ENCODE results near the gene RBM24. TPM values are rescaled to one million over a fixed set of nuclear protein-coding genes. Genes with fewer than 3 reads are reported as not detected.
A peak's percentile ranks its signal among the peaks of the same experiment; 100 is the strongest.

RBM24 gene
- total RNA-seq, 4 donors from 2014 or later: 2.0 to 9.8 (median 3.8) TPM

DNA sequence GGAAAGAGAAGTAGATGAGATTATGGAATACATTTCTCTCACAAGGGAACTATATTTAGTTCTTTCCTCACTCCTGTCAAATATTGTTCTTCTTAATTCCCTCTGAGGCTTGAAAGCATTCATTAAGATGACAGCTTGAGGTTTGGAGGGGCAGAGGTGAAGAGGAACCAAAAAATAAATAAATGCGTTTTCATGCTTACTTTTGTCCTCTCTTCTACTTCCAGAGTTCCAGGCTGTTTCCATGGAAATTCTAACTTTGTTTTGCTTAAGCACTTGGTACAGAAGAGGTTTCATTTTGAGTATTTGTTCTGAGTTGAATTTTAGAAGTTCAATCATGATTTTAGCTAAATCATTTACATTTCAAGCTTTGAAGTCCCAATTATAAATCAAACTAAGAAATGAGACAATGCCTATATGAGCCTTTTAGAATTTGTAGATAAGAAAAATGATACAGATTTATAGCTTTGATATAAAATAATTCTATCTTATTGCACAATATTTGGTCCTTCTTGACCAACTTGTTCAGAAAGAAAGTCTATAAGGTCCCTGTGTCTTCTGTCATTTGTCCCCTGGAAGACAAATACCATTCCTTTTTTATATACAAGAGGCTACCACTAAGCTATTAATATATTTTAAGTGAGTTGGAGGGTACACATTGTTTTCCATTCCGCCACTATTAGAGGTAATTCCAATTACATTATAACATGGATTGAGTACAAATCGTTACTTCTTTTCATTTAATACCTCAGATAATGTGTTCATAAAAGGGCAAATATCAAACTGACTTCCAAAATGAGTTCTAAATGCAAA is 16.3 kb downstream of the RBM24 start:
- no peaks in the 10 kb centered on the region for H3K27me3 ChIP-seq
- no peaks in the 10 kb centered on the region for H3K36me3 ChIP-seq
- TF ChIP-seq, protein P1, sequence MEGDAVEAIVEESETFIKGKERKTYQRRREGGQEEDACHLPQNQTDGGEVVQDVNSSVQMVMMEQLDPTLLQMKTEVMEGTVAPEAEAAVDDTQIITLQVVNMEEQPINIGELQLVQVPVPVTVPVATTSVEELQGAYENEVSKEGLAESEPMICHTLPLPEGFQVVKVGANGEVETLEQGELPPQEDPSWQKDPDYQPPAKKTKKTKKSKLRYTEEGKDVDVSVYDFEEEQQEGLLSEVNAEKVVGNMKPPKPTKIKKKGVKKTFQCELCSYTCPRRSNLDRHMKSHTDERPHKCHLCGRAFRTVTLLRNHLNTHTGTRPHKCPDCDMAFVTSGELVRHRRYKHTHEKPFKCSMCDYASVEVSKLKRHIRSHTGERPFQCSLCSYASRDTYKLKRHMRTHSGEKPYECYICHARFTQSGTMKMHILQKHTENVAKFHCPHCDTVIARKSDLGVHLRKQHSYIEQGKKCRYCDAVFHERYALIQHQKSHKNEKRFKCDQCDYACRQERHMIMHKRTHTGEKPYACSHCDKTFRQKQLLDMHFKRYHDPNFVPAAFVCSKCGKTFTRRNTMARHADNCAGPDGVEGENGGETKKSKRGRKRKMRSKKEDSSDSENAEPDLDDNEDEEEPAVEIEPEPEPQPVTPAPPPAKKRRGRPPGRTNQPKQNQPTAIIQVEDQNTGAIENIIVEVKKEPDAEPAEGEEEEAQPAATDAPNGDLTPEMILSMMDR (IDR thresholded peaks at IDR 0.05): no peak
- TF ChIP-seq EP300 (IDR thresholded peaks at IDR 0.05) (no peak), POLR2A (IDR thresholded peaks at IDR 0.05) (no peak)
- no peak overlapping the region for H3K4me3 ChIP-seq
- H3K4me1 ChIP-seq: peaks cover 0 to 5% (median 0%) of the 10 kb centered on the region in 4 donors
- peak overlapping the region in 2 of 4 donors; percentile 2 to 36 for H3K27ac ChIP-seq
- DNase-seq (ENCODE audit: low spot score in 2 of 2): no peak
- no peaks in the 10 kb centered on the region for H3K9me3 ChIP-seq
- WGBS, 2 donors: 65 to 67% methylated on average over 3 of the region's 3 CpGs

DNA sequence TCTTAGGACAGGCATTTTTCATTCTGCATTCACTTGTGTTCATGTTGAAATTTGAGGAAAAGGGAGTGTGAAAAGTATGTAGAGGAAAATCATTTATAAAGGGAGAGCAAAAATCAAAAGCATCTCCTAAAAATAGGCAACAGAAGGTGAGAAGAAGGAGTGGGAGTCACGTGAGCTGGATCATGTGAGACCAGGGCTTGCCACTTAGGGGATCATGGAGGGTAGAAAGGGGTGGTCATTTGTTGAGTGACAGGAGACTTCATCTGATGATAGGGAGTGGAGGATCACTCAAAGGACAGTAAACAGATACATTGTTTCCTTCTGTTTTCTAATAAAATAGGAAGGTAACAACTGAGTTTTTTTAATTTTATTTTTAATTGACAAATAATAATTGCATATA is 17.1 kb downstream of the RBM24 start:
- Histone ChIP-seq H3K4me1 (peaks cover 0 to 5% (median 0%) of the 10 kb centered on the region in 4 donors), H3K36me3 (no peaks in the 10 kb centered on the region)

DNA sequence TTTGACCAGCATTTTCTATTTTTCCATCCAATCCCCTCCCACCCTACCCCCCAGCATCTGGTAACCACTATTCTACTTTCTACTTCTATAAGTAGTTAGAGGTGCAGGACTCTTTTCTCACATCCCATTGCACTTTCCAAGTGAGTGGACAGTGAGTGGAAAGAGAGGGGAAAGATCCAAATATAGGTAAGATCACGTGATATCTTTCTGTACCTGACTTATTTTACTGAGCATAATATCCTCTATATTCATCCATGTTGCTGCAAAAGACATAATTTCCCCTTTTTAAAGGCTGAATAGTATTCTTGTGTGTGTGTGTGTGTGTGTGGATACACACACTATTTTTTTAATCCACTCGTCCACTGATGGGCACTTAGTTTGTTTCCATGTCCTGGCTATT is 18.1 kb downstream of the RBM24 start:
- no peak for DNase-seq (ENCODE audit: low spot score in 2 of 2)
- Histone ChIP-seq H3K4me1 (peaks cover 0 to 5% (median 0%) of the 10 kb centered on the region in 4 donors), H3K4me3 (no peak overlapping the region), H3K9me3 (no peaks in the 10 kb centered on the region), H3K36me3 (no peaks in the 10 kb centered on the region), H3K27ac (no peak overlapping the region), H3K27me3 (no peaks in the 10 kb centered on the region)
- TF ChIP-seq, protein P1 (IDR thresholded peaks at IDR 0.05): no peak
- TF ChIP-seq POLR2A (IDR thresholded peaks at IDR 0.05): no peak
- TF ChIP-seq EP300 (IDR thresholded peaks at IDR 0.05): no peak
- 89 to 90% methylated on average over 2 of the region's 2 CpGs for WGBS, 2 donors

More for the DNA sequence above, 17.1 kb downstream of the RBM24 start:
- TF ChIP-seq, protein P1 (IDR thresholded peaks at IDR 0.05): no peak
- TF ChIP-seq POLR2A (IDR thresholded peaks at IDR 0.05) (no peak), EP300 (IDR thresholded peaks at IDR 0.05) (no peak)
- H3K4me3 ChIP-seq: no peak overlapping the region
- no peak for DNase-seq (ENCODE audit: low spot score in 2 of 2)
- WGBS, 2 donors: 71 to 86% methylated on average over 1 of the region's 1 CpG
- no peaks in the 10 kb centered on the region for H3K9me3 ChIP-seq
- H3K27ac ChIP-seq: no peak overlapping the region
- H3K27me3 ChIP-seq: no peaks in the 10 kb centered on the region

DNA sequence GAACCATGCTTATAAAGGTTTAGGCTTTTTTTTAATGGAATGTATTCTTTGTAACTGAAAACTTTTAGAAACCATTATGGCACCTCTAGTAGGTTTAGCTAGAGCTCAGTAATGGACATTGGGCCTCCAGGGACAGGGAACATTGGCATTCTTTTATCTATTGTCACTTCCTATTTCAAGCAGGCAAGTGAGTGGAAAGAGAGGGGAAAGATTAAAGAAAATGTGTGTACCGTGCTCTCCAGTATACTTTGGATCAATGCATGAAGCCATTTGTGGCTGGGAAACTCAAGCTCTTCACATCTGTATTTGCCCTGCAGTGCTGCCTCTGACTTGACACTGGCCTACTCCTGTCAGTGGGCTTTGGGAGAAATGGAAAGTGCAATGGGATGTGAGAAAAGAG is 18.6 kb downstream of the RBM24 start:
- H3K9me3 ChIP-seq: no peaks in the 10 kb centered on the region
- peaks cover 0 to 5% (median 0%) of the 10 kb centered on the region in 4 donors for H3K4me1 ChIP-seq
- 75 to 92% methylated on average over 1 of the region's 1 CpG for WGBS, 2 donors
- H3K4me3 ChIP-seq: no peak overlapping the region
- no peaks in the 10 kb centered on the region for H3K27me3 ChIP-seq
- H3K27ac ChIP-seq: no peak overlapping the region
- no peak for DNase-seq (ENCODE audit: low spot score in 2 of 2)
- TF ChIP-seq EP300 (IDR thresholded peaks at IDR 0.05) (no peak), POLR2A (IDR thresholded peaks at IDR 0.05) (no peak)
- TF ChIP-seq, protein P1 (IDR thresholded peaks at IDR 0.05): no peak
- no peaks in the 10 kb centered on the region for H3K36me3 ChIP-seq

DNA sequence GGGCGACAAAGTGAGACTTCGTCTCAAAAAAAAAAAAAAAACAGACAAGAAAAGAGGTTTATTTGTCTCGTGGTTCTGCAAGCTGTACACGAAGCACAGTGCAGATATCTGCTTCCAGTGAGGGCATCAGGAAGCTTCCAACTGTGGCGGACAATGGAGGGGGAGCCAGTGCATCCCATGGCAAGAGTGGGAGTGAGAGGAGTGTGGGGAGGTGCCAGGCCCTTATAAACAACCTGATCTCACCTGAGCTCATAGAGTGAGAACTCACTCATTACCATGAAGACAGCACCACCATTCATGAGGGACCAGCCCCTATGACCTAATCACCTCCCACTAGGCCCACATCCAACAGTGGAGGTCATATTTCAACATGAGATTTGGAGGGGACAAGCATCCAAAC is 19.5 kb downstream of the RBM24 start:
- H3K27ac ChIP-seq: no peak overlapping the region
- H3K4me1 ChIP-seq: peaks cover 0 to 5% (median 0%) of the 10 kb centered on the region in 4 donors
- H3K27me3 ChIP-seq: no peaks in the 10 kb centered on the region
- no peaks in the 10 kb centered on the region for H3K9me3 ChIP-seq
- H3K36me3 ChIP-seq: no peaks in the 10 kb centered on the region
- no peak for DNase-seq (ENCODE audit: low spot score in 2 of 2)
- WGBS, 2 donors: 79 to 87% methylated on average over 5 of the region's 5 CpGs
- H3K4me3 ChIP-seq: no peak overlapping the region
- TF ChIP-seq POLR2A (IDR thresholded peaks at IDR 0.05) (no peak), EP300 (IDR thresholded peaks at IDR 0.05) (no peak)
- TF ChIP-seq, protein P1 (IDR thresholded peaks at IDR 0.05): no peak

All from tibial nerve (tissue), 4 donors.